OCI-LY1 (cell line): ENCODE measurements around the gene PUSL1.

Source experiments
- H2AFZ ChIP-seq: fragments of 200-600 bp; sonication (generic), shearing (Covaris generic); 2 replicates; pipeline ENCODE4 v1.6.0; 2014; ENCODE audit warnings: antibody characterized with exemption, mild to moderate bottlenecking, low read length
- H3F3A ChIP-seq: fragments of 200-600 bp; sonication (generic), shearing (Covaris generic); 2 replicates; pipeline ENCODE4 v1.6.0; 2014; ENCODE audit warnings: mild to moderate bottlenecking, antibody characterized with exemption, low read length, moderate library complexity; ENCODE audit not compliant: insufficient read depth
- H3K27ac ChIP-seq: fragments of 200-600 bp; sonication (generic); 2 replicates; pipeline ENCODE4 v1.5.1; 2014; ENCODE audit warnings: low read length, mixed run types, mild to moderate bottlenecking, low read depth; ENCODE audit not compliant: poor library complexity, severe bottlenecking
- H3K27me3 ChIP-seq: fragments of 200-600 bp; sonication (generic); 2 replicates; pipeline ENCODE4 v1.6.0; 2014; ENCODE audit warnings: antibody characterized with exemption, mild to moderate bottlenecking, low read length, moderate library complexity; ENCODE audit not compliant: insufficient read depth
- H3K36me3 ChIP-seq: fragments of 200-600 bp; sonication (generic); 2 replicates; pipeline ENCODE4 v1.6.1; 2014; ENCODE audit warnings: mild to moderate bottlenecking, antibody characterized with exemption, low read length, moderate library complexity, mixed read lengths; ENCODE audit not compliant: insufficient read depth
- H3K4me1 ChIP-seq: fragments of 200-600 bp; sonication (generic); 2 replicates; pipeline ENCODE4 v1.5.1; 2014; ENCODE audit warnings: mild to moderate bottlenecking, low read length, moderate library complexity; ENCODE audit not compliant: insufficient read depth, severe bottlenecking
- H3K4me2 ChIP-seq: fragments of 200-600 bp; sonication (generic), shearing (Covaris generic); 2 replicates; pipeline ENCODE4 v1.6.1; 2014; ENCODE audit warnings: low read length
- H3K4me3 ChIP-seq: fragments of 200-600 bp; sonication (generic); 2 replicates; pipeline ENCODE4 v1.5.1; 2014; ENCODE audit warnings: low read length, low read depth, mild to moderate bottlenecking, mixed read lengths; ENCODE audit not compliant: poor library complexity, severe bottlenecking
- H3K79me2 ChIP-seq: fragments of 200-600 bp; shearing (Covaris generic); 2 replicates; pipeline ENCODE4 v1.6.1; 2016; ENCODE audit warnings: mixed run types, low read length, mixed read lengths; ENCODE audit not compliant: insufficient read depth
- H3K9ac ChIP-seq: fragments of 200-600 bp; sonication (generic), shearing (Covaris generic); 2 replicates; pipeline ENCODE4 v1.6.1; 2014; ENCODE audit warnings: mild to moderate bottlenecking, low read length, mixed read lengths
- H3K9me2 ChIP-seq: fragments of 200-600 bp; sonication (generic), shearing (Covaris generic); 2 replicates; pipeline ENCODE4 v1.6.1; 2014; ENCODE audit warnings: low read depth, mild to moderate bottlenecking, low read length, mixed read lengths
- H3K9me3 ChIP-seq: fragments of 200-600 bp; shearing (Covaris generic); 2 replicates; pipeline ENCODE4 v1.6.1; 2014; ENCODE audit warnings: low read length, mixed read lengths
- H4K20me1 ChIP-seq: fragments of 200-600 bp; sonication (generic), shearing (Covaris generic); 2 replicates; pipeline ENCODE4 v1.6.0; 2016; ENCODE audit warnings: mild to moderate bottlenecking, low read length; ENCODE audit not compliant: insufficient read depth
- CTCF ChIP-seq: fragments of 200-600 bp; sonication (generic), shearing (Covaris generic); IDR thresholded peaks from 2 replicates; pipeline ENCODE4 v1.5.1; 2017; ENCODE audit warnings: mild to moderate bottlenecking, antibody characterized with exemption, low read length, moderate library complexity, mixed read lengths
- EZH2 ChIP-seq: fragments of 200-600 bp; sonication (generic), shearing (Covaris generic); IDR thresholded peaks from 2 replicates; pipeline ENCODE4 v1.8.0; 2017; ENCODE audit warnings: borderline replicate concordance, mixed run types, mild to moderate bottlenecking, antibody characterized with exemption, low read length, moderate library complexity, mixed read lengths

Gene PUSL1

GRCh38 chr1:1344655-1345361 is 36.4 kb downstream of the PUSL1 start:
- peaks cover 2% of the 10 kb centered on the region; the same call in 1 of the 2 replicates for H4K20me1 ChIP-seq
- no peak overlapping the region for H3K27ac ChIP-seq
- no peaks in the 10 kb centered on the region; the same call in 1 of the 2 replicates for H3K36me3 ChIP-seq
- H3K9me2 ChIP-seq, result no peaks in the 10 kb centered on the region
- H3K9ac ChIP-seq, result no peak overlapping the region
- no peaks in the 10 kb centered on the region for H3F3A ChIP-seq
- H3K4me1 ChIP-seq, result peaks cover 14% of the 10 kb centered on the region
- no peaks in the 10 kb centered on the region for H3K9me3 ChIP-seq
- TF ChIP-seq CTCF (peak; percentile 34; the same call in 1 of the 2 replicates), EZH2 (no peak)
- no peaks in the 10 kb centered on the region for H3K79me2 ChIP-seq
- H3K4me2 ChIP-seq, result no peak overlapping the region
- no peak overlapping the region for H3K4me3 ChIP-seq
- no peaks in the 10 kb centered on the region; the same call in 1 of the 2 replicates for H3K27me3 ChIP-seq
- no peak overlapping the region for H2AFZ ChIP-seq

GRCh38 chr1:1345384-1345783 is 37.0 kb downstream of the PUSL1 start:
- Histone ChIP-seq H3K4me1 (peaks cover 14% of the 10 kb centered on the region), H3K27ac (no peak overlapping the region), H3K27me3 (no peaks in the 10 kb centered on the region; the same call in 1 of the 2 replicates), H3K36me3 (no peaks in the 10 kb centered on the region; the same call in 1 of the 2 replicates), H3K9me2 (no peaks in the 10 kb centered on the region), H3K79me2 (no peaks in the 10 kb centered on the region), H3K4me2 (no peak overlapping the region), H2AFZ (no peak overlapping the region), H3F3A (no peaks in the 10 kb centered on the region), H3K9me3 (no peaks in the 10 kb centered on the region), H4K20me1 (peaks cover 2% of the 10 kb centered on the region; the same call in 1 of the 2 replicates), H3K9ac (no peak overlapping the region), H3K4me3 (no peak overlapping the region)
- TF ChIP-seq CTCF (no peak), EZH2 (no peak)

DNA sequence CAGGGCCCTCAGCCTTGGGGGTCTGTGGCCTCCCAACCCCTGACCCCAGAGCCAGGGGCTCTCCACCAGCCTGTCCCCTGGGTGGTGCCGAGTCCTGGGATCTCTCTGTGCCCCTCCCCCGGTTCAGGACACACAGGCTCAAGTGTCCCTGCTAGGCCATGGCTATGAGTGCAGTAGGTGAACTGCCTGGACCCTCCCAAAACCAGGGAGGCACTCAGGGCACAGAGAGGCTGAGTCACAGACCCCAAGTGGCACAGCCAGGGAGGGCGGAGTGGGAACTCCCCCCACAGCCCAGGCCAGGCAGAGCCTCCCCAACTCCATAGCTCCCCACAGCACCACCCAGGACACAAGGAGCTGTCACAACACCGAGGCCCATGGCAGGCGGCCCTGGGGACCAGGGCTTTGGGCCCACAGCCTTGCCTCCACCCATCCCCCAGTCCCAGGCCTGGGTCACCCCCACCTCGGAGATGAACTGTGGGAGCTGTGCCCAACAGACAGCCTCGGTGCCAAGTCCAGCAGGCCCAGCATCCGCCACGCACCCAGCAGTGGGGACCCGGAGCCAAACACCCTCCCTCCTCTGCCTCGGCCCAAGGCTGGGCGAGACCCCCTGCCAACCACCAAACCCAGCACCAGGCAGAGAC is 37.6 kb downstream of the PUSL1 start:
- Histone ChIP-seq H3K27ac (no peak overlapping the region), H3K4me3 (no peak overlapping the region)

More for the DNA sequence above, 37.6 kb downstream of the PUSL1 start:
- no peaks in the 10 kb centered on the region for H3K9me2 ChIP-seq
- no peak overlapping the region for H2AFZ ChIP-seq
- no peaks in the 10 kb centered on the region for H3F3A ChIP-seq
- H4K20me1 ChIP-seq, result peaks cover 2% of the 10 kb centered on the region; the same call in 1 of the 2 replicates
- H3K27me3 ChIP-seq, result no peaks in the 10 kb centered on the region; the same call in 1 of the 2 replicates
- no peak overlapping the region for H3K9ac ChIP-seq
- no peaks in the 10 kb centered on the region for H3K79me2 ChIP-seq
- no peaks in the 10 kb centered on the region for H3K9me3 ChIP-seq
- peaks cover 14% of the 10 kb centered on the region for H3K4me1 ChIP-seq
- no peak overlapping the region for H3K4me2 ChIP-seq
- no peaks in the 10 kb centered on the region; the same call in 1 of the 2 replicates for H3K36me3 ChIP-seq
- TF ChIP-seq CTCF, result no peak
- TF ChIP-seq EZH2, result no peak
